Body of pancreas (tissue), 4 donors: ENCODE results near the gene NODAL.

Source experiments
- CTCF ChIP-seq, 7 experiments: fragments of 450-650 bp in 4 of 7; fragments of 200-600 bp in 3 of 7; sonication (generic) in 3 of 7; IDR thresholded peaks; one replicate each; pipeline ENCODE4 v1.5.1; 2016 to 2019; ENCODE audit warnings: antibody characterized with exemption in 7 of 7
- POLR2A ChIP-seq, 3 donors: fragments of 450-650 bp; IDR thresholded peaks; one replicate each; pipeline ENCODE4 v1.6.1; 2016; ENCODE audit warnings: antibody characterized with exemption in 3 of 3, mild to moderate bottlenecking in 2 of 3

GRCh38 chr10:70444744-70445143 is 3.3 kb upstream of the NODAL start:
- TF ChIP-seq CTCF (IDR thresholded peaks at IDR 0.05) = no peak
- TF ChIP-seq POLR2A (IDR thresholded peaks at IDR 0.05) = no peak
